Measurements from ENCODE around the gene PDILT.
"Not testable (repeated sequence)": the region's sequence is repeated elsewhere in the genome, so short reads cannot be mapped to it uniquely, and the experiment has no call there.

PDILT gene

DNA sequence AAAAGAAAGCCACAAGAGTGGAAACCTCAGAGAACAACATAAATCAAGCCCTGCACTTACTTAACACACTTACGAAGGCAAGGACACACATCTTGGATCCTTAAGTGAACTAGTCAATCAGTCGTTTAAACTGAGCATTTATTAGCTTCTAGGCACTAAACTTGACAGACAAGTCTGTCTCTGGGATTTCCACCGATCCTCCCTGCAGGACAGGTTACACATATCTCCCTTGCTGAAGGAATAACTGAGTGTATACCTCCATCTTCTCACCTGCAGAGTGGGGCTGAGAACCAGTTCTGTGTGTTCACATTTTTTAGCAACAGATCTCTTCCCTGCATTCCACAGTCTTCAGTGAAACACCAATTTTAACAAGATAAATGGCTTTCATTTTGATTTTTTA, 86.1 kb downstream of the PDILT start:
- H3K4me3 ChIP-seq (ENCODE audit: low read depth, low read length): no peak overlapping the region
- DNase-seq (ENCODE audit: low read depth): no peak
- TF ChIP-seq, protein P1, sequence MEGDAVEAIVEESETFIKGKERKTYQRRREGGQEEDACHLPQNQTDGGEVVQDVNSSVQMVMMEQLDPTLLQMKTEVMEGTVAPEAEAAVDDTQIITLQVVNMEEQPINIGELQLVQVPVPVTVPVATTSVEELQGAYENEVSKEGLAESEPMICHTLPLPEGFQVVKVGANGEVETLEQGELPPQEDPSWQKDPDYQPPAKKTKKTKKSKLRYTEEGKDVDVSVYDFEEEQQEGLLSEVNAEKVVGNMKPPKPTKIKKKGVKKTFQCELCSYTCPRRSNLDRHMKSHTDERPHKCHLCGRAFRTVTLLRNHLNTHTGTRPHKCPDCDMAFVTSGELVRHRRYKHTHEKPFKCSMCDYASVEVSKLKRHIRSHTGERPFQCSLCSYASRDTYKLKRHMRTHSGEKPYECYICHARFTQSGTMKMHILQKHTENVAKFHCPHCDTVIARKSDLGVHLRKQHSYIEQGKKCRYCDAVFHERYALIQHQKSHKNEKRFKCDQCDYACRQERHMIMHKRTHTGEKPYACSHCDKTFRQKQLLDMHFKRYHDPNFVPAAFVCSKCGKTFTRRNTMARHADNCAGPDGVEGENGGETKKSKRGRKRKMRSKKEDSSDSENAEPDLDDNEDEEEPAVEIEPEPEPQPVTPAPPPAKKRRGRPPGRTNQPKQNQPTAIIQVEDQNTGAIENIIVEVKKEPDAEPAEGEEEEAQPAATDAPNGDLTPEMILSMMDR (conservative IDR thresholded peaks at IDR 0.05; ENCODE audit: low read depth, low read length): no peak

DNA sequence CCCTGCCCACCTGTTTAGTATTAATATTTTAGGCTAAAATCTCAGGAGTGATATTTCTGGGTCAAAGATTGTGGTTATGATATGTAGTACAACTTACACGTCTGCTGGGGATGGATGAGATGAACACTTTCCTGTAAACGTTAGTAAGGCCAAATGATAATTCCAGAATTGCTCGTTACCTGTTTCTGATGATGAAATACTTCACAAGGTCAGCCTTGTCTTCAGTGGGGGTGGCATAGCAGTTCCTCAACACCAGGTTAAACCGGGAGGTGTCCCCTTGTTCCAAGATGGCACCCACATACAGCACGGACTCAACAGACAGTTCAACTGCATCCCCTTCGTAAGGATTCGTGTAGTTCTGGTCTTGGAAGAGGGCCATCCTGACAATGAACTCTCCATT, 86.5 kb downstream of the PDILT start:
- H3K4me3 ChIP-seq (ENCODE audit: low read depth, low read length): no peak overlapping the region
- TF ChIP-seq, protein P1 (conservative IDR thresholded peaks at IDR 0.05; ENCODE audit: low read depth, low read length): no peak
- no peak for DNase-seq (ENCODE audit: low read depth)

DNA sequence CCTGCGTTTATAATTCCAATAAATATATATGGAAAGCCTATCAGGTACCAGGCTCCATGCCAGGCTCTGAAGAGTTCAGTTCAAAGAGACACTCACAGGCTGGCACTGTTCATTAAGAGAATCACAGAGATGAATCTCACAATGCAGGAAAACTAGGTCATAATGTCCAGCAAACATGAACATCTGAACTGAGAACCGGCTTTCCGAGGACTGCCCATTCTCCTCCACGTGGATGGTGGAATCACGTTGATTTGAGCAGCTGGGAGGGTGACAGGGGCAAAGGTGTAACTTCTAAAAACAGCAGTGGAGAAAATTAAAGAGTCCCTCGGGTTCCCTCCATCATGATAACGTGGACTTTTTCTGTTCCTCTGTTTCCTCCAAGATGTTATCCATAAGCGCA, 87.4 kb downstream of the PDILT start:
- no peak for DNase-seq (ENCODE audit: low read depth)
- TF ChIP-seq, protein P1 (conservative IDR thresholded peaks at IDR 0.05; ENCODE audit: low read depth, low read length): no peak

DNA sequence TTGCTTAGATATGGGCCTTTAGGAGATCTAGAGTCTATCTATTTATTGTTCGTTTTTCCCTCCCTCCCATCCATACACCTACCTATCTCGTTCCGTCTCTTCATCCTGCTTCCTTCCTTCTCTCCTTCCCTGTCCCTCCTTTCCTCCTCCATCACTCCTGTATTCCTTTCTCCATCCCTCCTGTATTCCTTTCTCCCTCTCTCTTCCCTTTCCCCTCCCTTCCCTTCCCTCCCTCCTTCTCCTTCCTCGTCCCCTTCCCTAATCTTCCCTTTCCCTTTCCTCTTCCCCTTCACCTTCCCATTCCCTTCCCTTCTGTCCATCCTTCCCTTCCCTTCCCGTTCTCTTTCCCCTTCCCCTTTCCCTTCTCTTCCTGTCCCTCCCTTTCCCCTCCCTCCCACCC, 87.8 kb downstream of the PDILT start:
- no peak for DNase-seq (ENCODE audit: low read depth)
- no peak overlapping the region for H3K4me3 ChIP-seq (ENCODE audit: low read depth, low read length)
- TF ChIP-seq, protein P1 (conservative IDR thresholded peaks at IDR 0.05; ENCODE audit: low read depth, low read length): no peak

More for the DNA sequence above, 87.4 kb downstream of the PDILT start:
- no peak overlapping the region for H3K4me3 ChIP-seq (ENCODE audit: low read depth, low read length)

DNA sequence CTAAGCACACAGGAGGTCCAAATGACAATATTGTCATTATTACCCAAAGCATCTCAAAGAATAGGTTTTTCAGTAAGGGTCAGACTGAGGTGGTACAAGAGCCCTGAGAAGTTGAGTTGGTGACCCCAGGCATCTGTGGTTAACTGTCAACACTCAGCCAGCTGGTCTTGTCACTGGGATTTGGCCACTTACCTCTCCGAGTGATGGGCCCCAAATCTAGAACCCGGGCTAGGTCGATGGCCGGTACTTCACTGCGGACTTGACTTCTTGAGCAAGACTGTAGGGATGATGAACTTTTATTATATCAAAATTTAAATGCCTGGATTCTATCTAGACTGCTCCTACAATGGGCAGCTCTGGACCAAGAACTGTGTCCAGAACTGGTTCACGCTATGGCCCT, 88.8 kb downstream of the PDILT start:
- TF ChIP-seq, protein P1 (conservative IDR thresholded peaks at IDR 0.05; ENCODE audit: low read depth, low read length): no peak
- no peak for DNase-seq (ENCODE audit: low read depth)
- no peak overlapping the region for H3K4me3 ChIP-seq (ENCODE audit: low read depth, low read length)

DNA sequence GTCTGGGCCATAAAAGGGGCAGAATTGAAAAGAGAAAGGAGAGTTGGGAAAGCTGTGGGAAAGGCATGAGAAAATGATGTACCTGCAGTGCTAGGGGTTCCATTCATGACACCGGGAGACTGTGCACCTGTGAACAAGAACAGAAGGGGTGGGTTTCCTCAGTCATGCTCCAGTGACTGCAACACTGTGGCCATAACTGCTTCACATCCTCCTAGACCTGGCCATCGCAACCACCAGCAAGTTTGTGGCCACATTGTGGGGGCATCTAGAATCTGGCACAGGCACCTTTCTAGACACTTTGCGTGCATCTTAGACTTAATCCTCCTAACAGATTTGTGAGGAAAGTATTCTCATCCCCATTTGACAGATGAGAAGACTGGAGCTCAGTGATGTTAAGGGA, 90.0 kb downstream of the PDILT start:
- DNase-seq (ENCODE audit: low read depth): no peak
- TF ChIP-seq, protein P1 (conservative IDR thresholded peaks at IDR 0.05; ENCODE audit: low read depth, low read length): no peak
- H3K4me3 ChIP-seq (ENCODE audit: low read depth, low read length): no peak overlapping the region

DNA sequence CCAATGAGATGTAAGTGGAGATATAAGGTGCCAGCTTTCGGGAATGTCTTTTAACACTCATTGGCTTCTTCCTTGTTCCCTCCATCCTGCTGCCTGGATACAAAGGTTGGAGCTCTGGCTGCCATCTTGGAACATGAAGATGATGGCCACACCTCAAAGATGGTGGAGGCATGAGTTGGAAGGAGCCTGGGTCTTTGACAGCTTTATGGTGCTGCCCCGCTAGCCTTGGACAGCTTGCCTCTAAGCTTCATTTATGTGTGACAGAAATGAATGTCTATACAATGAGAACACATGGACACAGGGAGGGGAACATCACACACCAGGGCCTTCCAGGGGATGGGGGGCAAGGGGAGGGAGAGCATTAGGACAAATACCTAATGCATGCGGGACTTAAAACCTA, 90.8 kb downstream of the PDILT start:
- DNase-seq (ENCODE audit: low read depth): no peak
- no peak overlapping the region for H3K4me3 ChIP-seq (ENCODE audit: low read depth, low read length)
- TF ChIP-seq, protein P1 (conservative IDR thresholded peaks at IDR 0.05; ENCODE audit: low read depth, low read length): no peak

DNA sequence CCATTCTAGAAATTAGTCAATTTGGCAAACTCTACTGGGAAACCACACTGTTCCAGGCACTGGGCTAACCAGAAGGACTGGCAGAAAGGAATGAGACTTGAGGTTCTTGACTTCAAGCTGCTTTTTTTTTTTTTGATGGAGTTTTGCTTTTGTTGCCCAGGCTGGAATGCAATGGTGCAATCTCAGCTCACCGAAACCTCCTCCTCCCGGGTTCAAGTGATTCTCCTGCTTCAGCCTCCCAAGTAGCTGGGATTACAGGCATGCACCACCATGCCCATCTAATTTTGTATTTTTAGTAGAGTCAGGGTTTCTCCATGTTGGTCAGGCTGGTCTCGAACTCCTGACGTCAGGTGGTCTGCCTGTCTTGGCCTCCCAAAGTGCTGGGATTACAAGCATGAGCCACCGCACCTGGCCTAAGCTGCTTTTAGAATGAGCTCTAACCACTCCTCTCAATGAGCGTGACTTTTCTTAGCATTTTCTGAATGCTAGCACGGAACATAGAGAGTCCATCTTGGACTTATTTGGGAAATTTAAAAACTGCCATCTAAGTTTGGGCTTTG, 91.9 kb downstream of the PDILT start:
- not testable (repeated sequence) for DNase-seq (ENCODE audit: low read depth)

More for the DNA sequence above, 91.9 kb downstream of the PDILT start:
- H3K4me3 ChIP-seq (ENCODE audit: low read depth, low read length): not testable (repeated sequence)

Measured in choroid plexus epithelial cell (primary cell).